Fibroblast of mammary gland (primary cell): ENCODE results near the gene PTK7.
"Not testable (repeated sequence)": the region's sequence is repeated elsewhere in the genome, so short reads cannot be mapped to it uniquely, and the experiment has no call there.

ENCODE experiments used
- DNase-seq: peaks from one replicate; pipeline ENCODE4 v3.0.0-alpha.2; 2010; ENCODE audit warnings: low read depth
- H3K4me3 ChIP-seq: 2 replicates; pipeline ENCODE4 v1.5.1; 2011; ENCODE audit warnings: low read depth, mild to moderate bottlenecking, low read length, moderate library complexity; ENCODE audit not compliant: control insufficient read depth
- CTCF ChIP-seq: conservative IDR thresholded peaks from 2 replicates; pipeline ENCODE4 v1.5.1; 2011; ENCODE audit warnings: low read depth, low read length, inconsistent platforms; ENCODE audit not compliant: control insufficient read depth, insufficient read depth

Gene PTK7

GRCh38 chr6:43035495-43036194, 40.5 kb upstream of the PTK7 start:
- no peak for DNase-seq
- TF ChIP-seq CTCF, result no peak
- no peak overlapping the region for H3K4me3 ChIP-seq

- no peak for DNase-seq
- H3K4me3 ChIP-seq, result no peak overlapping the region
- no peak for TF ChIP-seq CTCF
Observed at GRCh38 chr6:43036712-43037111, 39.4 kb upstream of the PTK7 start.

GRCh38 chr6:43037197-43037596, 38.9 kb upstream of the PTK7 start:
- no peak for TF ChIP-seq CTCF
- H3K4me3 ChIP-seq, result no peak overlapping the region
- DNase-seq, result no peak

- no peak for DNase-seq
- no peak for TF ChIP-seq CTCF
- no peak overlapping the region for H3K4me3 ChIP-seq
Observed at GRCh38 chr6:43037706-43038105, 38.4 kb upstream of the PTK7 start.

GRCh38 chr6:43038727-43039126, 37.4 kb upstream of the PTK7 start:
- H3K4me3 ChIP-seq, result no peak overlapping the region
- no peak for TF ChIP-seq CTCF
- no peak for DNase-seq

- no peak for DNase-seq
- no peak overlapping the region for H3K4me3 ChIP-seq
- no peak for TF ChIP-seq CTCF
Observed at GRCh38 chr6:43040542-43041257, 35.4 kb upstream of the PTK7 start.

- H3K4me3 ChIP-seq, DNase-seq: not testable (repeated sequence)
Observed at GRCh38 chr6:43041475-43041874, 34.6 kb upstream of the PTK7 start.
